NOMO-1 (cell line): ENCODE data around the gene NKG7.
"Not testable (repeated sequence)": the region's sequence is repeated elsewhere in the genome, so short reads cannot be mapped to it uniquely, and the experiment has no call there.

Experiments
- DNase-seq, 2 experiments: peaks; one replicate each; lab custom pipeline; 2025; ENCODE audit not compliant: unreplicated experiment in 2 of 2; lab: John Stamatoyannopoulos, UW

NKG7 gene

GRCh38 chr19:51372649-51373504, at the start of gene NKG7:
NKG7 (minus strand) TSS chr19:51372654; CDS start chr19:51372535, 119 bp downstream.
- peak; percentile 91 to 94 for DNase-seq

GRCh38 chr19:51422053-51422448, 49.6 kb upstream of the NKG7 start:
- DNase-seq: peak; percentile 74 to 82

GRCh38 chr19:51421229-51422052, 49.0 kb upstream of the NKG7 start:
- no peak for DNase-seq

- not testable (repeated sequence) for DNase-seq
Observed at GRCh38 chr19:51420511-51420910, 48.1 kb upstream of the NKG7 start.

- DNase-seq: no peak
Observed at GRCh38 chr19:51418707-51419106, 46.3 kb upstream of the NKG7 start.

GRCh38 chr19:51417810-51418157, 45.3 kb upstream of the NKG7 start:
- peak in 1 of 2 experiments; percentile 42 for DNase-seq

GRCh38 chr19:51417107-51417809, 44.8 kb upstream of the NKG7 start, which contains the start of gene SIGLEC10:
SIGLEC10 (minus strand) TSS chr19:51417642; CDS start chr19:51417581, 61 bp downstream.
- peak; percentile 91 to 92 for DNase-seq

GRCh38 chr19:51416422-51416821, 44.0 kb upstream of the NKG7 start:
- DNase-seq: not testable (repeated sequence)

GRCh38 chr19:51415187-51415586, 42.7 kb upstream of the NKG7 start:
- no peak for DNase-seq

- DNase-seq: no peak
Observed at GRCh38 chr19:51410950-51411748, 38.7 kb upstream of the NKG7 start.

GRCh38 chr19:51407511-51408131, 35.2 kb upstream of the NKG7 start:
- peak; percentile 82 to 87 for DNase-seq

- no peak for DNase-seq
Observed at GRCh38 chr19:51402117-51402516, 29.7 kb upstream of the NKG7 start.

- not testable (repeated sequence) for DNase-seq
Observed at GRCh38 chr19:51399936-51400335, 27.5 kb upstream of the NKG7 start.

- DNase-seq: no peak
Observed at GRCh38 chr19:51399231-51399630, 26.8 kb upstream of the NKG7 start.

GRCh38 chr19:51398096-51398704, 25.7 kb upstream of the NKG7 start:
- DNase-seq: peak; percentile 8 to 55

- DNase-seq: not testable (repeated sequence)
Observed at GRCh38 chr19:51397453-51397852, 25.0 kb upstream of the NKG7 start.

GRCh38 chr19:51396175-51396574, 23.7 kb upstream of the NKG7 start:
- no peak for DNase-seq

- DNase-seq: peak; percentile 99
Observed at GRCh38 chr19:51394050-51394836, 21.8 kb upstream of the NKG7 start.
